NOMO-1 (cell line): Measurements from ENCODE around the gene TSPAN13.

Experiments used
- DNase-seq, 2 experiments: peaks; one replicate each; lab custom pipeline; 2025; ENCODE audit not compliant: unreplicated experiment in 2 of 2; lab: John Stamatoyannopoulos, UW

TSPAN13 gene

GRCh38 chr7:16753102-16753931 lies at the start of gene TSPAN13:
Gene TSPAN13 (plus strand): TSS chr7:16753755. CDS start chr7:16753968, 213 bp downstream.
- peak; percentile 79 to 91 for DNase-seq

GRCh38 chr7:16708511-16708910 lies 45.0 kb upstream of the TSPAN13 start:
- DNase-seq: no peak

- DNase-seq: peak in 1 of 2 experiments; percentile 55
These were observed 44.6 kb upstream of the TSPAN13 start for GRCh38 chr7:16708980-16709379.

GRCh38 chr7:16710651-16711050 lies 42.9 kb upstream of the TSPAN13 start:
- DNase-seq: no peak

- DNase-seq: no peak
These were observed 41.8 kb upstream of the TSPAN13 start for GRCh38 chr7:16711730-16712129.

- DNase-seq: no peak
These were observed 40.6 kb upstream of the TSPAN13 start for GRCh38 chr7:16712916-16713315.

GRCh38 chr7:16715928-16716327 lies 37.6 kb upstream of the TSPAN13 start:
- no peak for DNase-seq

GRCh38 chr7:16718111-16718656 lies 35.4 kb upstream of the TSPAN13 start:
- no peak for DNase-seq

GRCh38 chr7:16719699-16720098 lies 33.9 kb upstream of the TSPAN13 start:
- no peak for DNase-seq

GRCh38 chr7:16721541-16721940 lies 32.0 kb upstream of the TSPAN13 start:
- DNase-seq: no peak

- DNase-seq: no peak
These were observed 29.2 kb upstream of the TSPAN13 start for GRCh38 chr7:16724344-16724743.

GRCh38 chr7:16726189-16726588 lies 27.4 kb upstream of the TSPAN13 start:
- no peak for DNase-seq

- no peak for DNase-seq
These were observed 25.8 kb upstream of the TSPAN13 start for GRCh38 chr7:16727736-16728135.

GRCh38 chr7:16728811-16729210 lies 24.7 kb upstream of the TSPAN13 start:
- DNase-seq: no peak

- DNase-seq: no peak
These were observed 24.0 kb upstream of the TSPAN13 start for GRCh38 chr7:16729541-16729940.

- no peak for DNase-seq
These were observed 22.6 kb upstream of the TSPAN13 start for GRCh38 chr7:16730937-16731336.

GRCh38 chr7:16732828-16733227 lies 20.7 kb upstream of the TSPAN13 start:
- no peak for DNase-seq

GRCh38 chr7:16734148-16734726 lies 19.3 kb upstream of the TSPAN13 start:
- no peak for DNase-seq

GRCh38 chr7:16735020-16735419 lies 18.5 kb upstream of the TSPAN13 start:
- no peak for DNase-seq

GRCh38 chr7:16738011-16738688 lies 15.4 kb upstream of the TSPAN13 start:
- no peak for DNase-seq

- no peak for DNase-seq
These were observed 13.5 kb upstream of the TSPAN13 start for GRCh38 chr7:16739863-16740622.
